ENCODE results near the gene EPM2AIP1. TPM values are rescaled to one million over a fixed set of nuclear protein-coding genes. Genes with fewer than 3 reads are reported as not detected.

The EPM2AIP1 gene
- total and polyA plus RNA-seq, 4 donors: 2.9 to 11.8 (median 7.7) TPM

GRCh38 chr3:36944641-36945270, 48.2 kb downstream of the EPM2AIP1 start, which contains the start of gene TRANK1:
Gene TRANK1, minus strand, starts transcription at chr3:36945054. Its CDS starts 245 bp downstream, at chr3:36944809.
- Histone ChIP-seq H3K4me1 (ENCODE audit: control insufficient read depth in 4 of 4, insufficient read depth in 4 of 4, low read length in 3 of 4) (peaks cover 5 to 13% (median 9%) of the 10 kb centered on the region in 4 donors), H3K36me3 (ENCODE audit: control insufficient read depth in 4 of 4, insufficient read depth in 3 of 4, low read depth in 1 of 4, low read length in 3 of 4) (no peaks in the 10 kb centered on the region), H3K27me3 (ENCODE audit: control insufficient read depth in 4 of 4, insufficient read depth in 4 of 4, low read length in 3 of 4) (no peaks in the 10 kb centered on the region), H3K9ac (ENCODE audit: low read depth in 1 of 2, low read length in 2 of 2) (peak within 1 kb of the TSS; percentile 71 to 83), H3K9me3 (ENCODE audit: control insufficient read depth in 4 of 4, low read length in 3 of 4) (peaks cover 0 to 2% (median 0%) of the 10 kb centered on the region in 4 donors), H3K4me3 (ENCODE audit: low read depth in 1 of 3, low read length in 3 of 3) (peak within 1 kb of the TSS; percentile 75 to 92 (median 83)), H3K27ac (ENCODE audit: low read depth in 1 of 2, low read length in 2 of 2) (peak within 1 kb of the TSS; percentile 82 to 89)
- no peak for TF ChIP-seq RAD21 (IDR thresholded peaks at IDR 0.05)
- no peak for TF ChIP-seq FOXA2 (IDR thresholded peaks at IDR 0.05)
- TF ChIP-seq YY1 (IDR thresholded peaks at IDR 0.05): no peak
- no peak for TF ChIP-seq HNF4A (conservative IDR thresholded peaks at IDR 0.05)
- no peak for TF ChIP-seq JUND (IDR thresholded peaks at IDR 0.05)
- TF ChIP-seq CTCF (IDR thresholded peaks at IDR 0.05; ENCODE audit: low read depth, low read length, missing input control): no peak
- no peak for TF ChIP-seq EGR1 (IDR thresholded peaks at IDR 0.05; ENCODE audit: low read depth in 2 of 2)
- TF ChIP-seq ZBTB33 (IDR thresholded peaks at IDR 0.05): no peak
- TF ChIP-seq FOXA1 (IDR thresholded peaks at IDR 0.05): no peak
- no peak for TF ChIP-seq SP1 (IDR thresholded peaks at IDR 0.05)
- no peak for TF ChIP-seq RXRA (IDR thresholded peaks at IDR 0.05)
- TF ChIP-seq HNF4G (IDR thresholded peaks at IDR 0.05): no peak
- no peak for TF ChIP-seq ATF3 (IDR thresholded peaks at IDR 0.05)
- no peak for TF ChIP-seq NR2F2 (IDR thresholded peaks at IDR 0.05)
- 2% methylated on average over 68 of the region's 68 CpGs for WGBS
- DNase-seq (ENCODE audit: low spot score): peak; percentile 70

GRCh38 chr3:36944012-36944640, 48.8 kb downstream of the EPM2AIP1 start:
- Histone ChIP-seq H3K9me3 (ENCODE audit: control insufficient read depth in 4 of 4, low read length in 3 of 4) (peaks cover 0 to 2% (median 0%) of the 10 kb centered on the region in 4 donors), H3K27ac (ENCODE audit: low read depth in 1 of 2, low read length in 2 of 2) (peak overlapping the region; percentile 82 to 89), H3K4me3 (ENCODE audit: low read depth in 1 of 3, low read length in 3 of 3) (peak overlapping the region; percentile 75 to 92 (median 83)), H3K36me3 (ENCODE audit: control insufficient read depth in 4 of 4, insufficient read depth in 3 of 4, low read depth in 1 of 4, low read length in 3 of 4) (no peaks in the 10 kb centered on the region), H3K4me1 (ENCODE audit: control insufficient read depth in 4 of 4, insufficient read depth in 4 of 4, low read length in 3 of 4) (peaks cover 5 to 13% (median 9%) of the 10 kb centered on the region in 4 donors), H3K27me3 (ENCODE audit: control insufficient read depth in 4 of 4, insufficient read depth in 4 of 4, low read length in 3 of 4) (no peaks in the 10 kb centered on the region), H3K9ac (ENCODE audit: low read depth in 1 of 2, low read length in 2 of 2) (peak overlapping the region; percentile 71 to 83)
- under 1% methylated on average over 56 of the region's 56 CpGs for WGBS
- DNase-seq (ENCODE audit: low spot score): peak; percentile 64
- TF ChIP-seq YY1 (IDR thresholded peaks at IDR 0.05) (peak; percentile 67), CTCF (IDR thresholded peaks at IDR 0.05; ENCODE audit: low read depth, low read length, missing input control) (peak; percentile 5), ATF3 (IDR thresholded peaks at IDR 0.05) (no peak), REST (IDR thresholded peaks at IDR 0.05) (no peak), FOXA2 (IDR thresholded peaks at IDR 0.05) (no peak), HNF4A (conservative IDR thresholded peaks at IDR 0.05) (no peak), RAD21 (IDR thresholded peaks at IDR 0.05) (peak in 1 of 2 donors; percentile 34)
